HepG2 (cell line): Measurements from ENCODE around the gene ELL. TPM values are rescaled to one million over a fixed set of nuclear protein-coding genes. Genes with fewer than 3 reads are reported as not detected.
A peak's percentile ranks its signal among the peaks of the same experiment; 100 is the strongest.

Experiments
- BRD4 ChIP-seq: sonication (generic); formaldehyde crosslinking; IDR thresholded peaks from 2 replicates; pipeline ENCODE4 v1.4.0; 2020; ENCODE audit warnings: missing genetic modification reagents
- DDIT3 ChIP-seq: sonication (generic); formaldehyde crosslinking; IDR thresholded peaks from 2 replicates; pipeline ENCODE4 v1.4.0; 2020; ENCODE audit warnings: mild to moderate bottlenecking, missing genetic modification reagents
- HMGXB4 ChIP-seq, 2 experiments: sonication (generic) in 1 of 2; formaldehyde crosslinking in 1 of 2; IDR thresholded peaks; 2 replicates each; pipeline versions ENCODE4 v1.4.0 to v1.6.1; 2018 to 2020; ENCODE audit warnings: missing genetic modification reagents in 2 of 2, borderline replicate concordance in 1 of 2, low read depth in 1 of 2, mild to moderate bottlenecking in 1 of 2, missing biosample characterization in 1 of 2
- HOXD1 ChIP-seq: sonication (generic); formaldehyde crosslinking; IDR thresholded peaks from 2 replicates; pipeline ENCODE4 v1.5.0; 2020; ENCODE audit warnings: missing genetic modification reagents
- JDP2 ChIP-seq: sonication (generic); formaldehyde crosslinking; IDR thresholded peaks from 2 replicates; pipeline ENCODE4 v1.8.1; 2022; ENCODE audit warnings: missing genetic modification reagents, borderline replicate concordance
- PAF1 ChIP-seq: IDR thresholded peaks from 2 replicates; pipeline ENCODE4 v1.6.1; 2016; ENCODE audit warnings: missing genetic modification reagents, missing compliant biosample characterization
- RERE ChIP-seq: IDR thresholded peaks from 2 replicates; pipeline ENCODE4 v1.6.1; 2016; ENCODE audit warnings: low read depth, missing genetic modification reagents, missing compliant biosample characterization
- ZNF230 ChIP-seq: sonication (generic); formaldehyde crosslinking; IDR thresholded peaks from 2 replicates; pipeline ENCODE4 v1.4.0; 2020; ENCODE audit warnings: mild to moderate bottlenecking, missing genetic modification reagents
- ZNF232 ChIP-seq: sonication (generic); formaldehyde crosslinking; IDR thresholded peaks from 2 replicates; pipeline ENCODE4 v1.4.0; 2020; ENCODE audit warnings: missing genetic modification reagents, borderline replicate concordance
- ZNF318 ChIP-seq: sonication (generic); formaldehyde crosslinking; IDR thresholded peaks from 2 replicates; pipeline ENCODE4 v1.4.0; 2020; ENCODE audit warnings: mild to moderate bottlenecking, missing genetic modification reagents
- ZNF557 ChIP-seq: sonication (generic); formaldehyde crosslinking; IDR thresholded peaks from 2 replicates; pipeline ENCODE4 v1.4.0; 2020; ENCODE audit warnings: missing genetic modification reagents
- ZNF720 ChIP-seq: sonication (generic); formaldehyde crosslinking; IDR thresholded peaks from 2 replicates; pipeline ENCODE4 v1.4.0; 2020; ENCODE audit warnings: missing genetic modification reagents
- polyA plus RNA-seq, 8 experiments: library from polyadenylated mRNA; depleted of rRNA in 3 of 8; stranded (reverse) in 7 of 8; unstranded in 1 of 8; fragments of >200 nt; fragmentation: Illumina TruSeq in 4 of 8; extraction: Trizol in 4 of 8; gene quantifications; 2 replicates each; pipeline versions ENCODE4 v1.2.1 to v1.2.3, GENCODE V29; 2011 to 2016; ENCODE audit warnings: low read depth in 4 of 8, missing spikeins in 1 of 8, mixed read lengths in 1 of 8; ENCODE audit not compliant: insufficient read depth in 1 of 8
- total RNA-seq, 5 experiments: library from RNA; depleted of rRNA; stranded (reverse); fragments of >200 nt; fragmentation: Illumina TruSeq; extraction: Trizol; gene quantifications; 2 replicates each; pipeline ENCODE4 v1.2.3, GENCODE V29; 2016; ENCODE audit warnings: low read depth in 1 of 5

Gene ELL
- total and polyA plus RNA-seq, 2 of the 13 experiments (the other 11 are each of a cell fraction or from before 2014, with no cell fraction given): 3.7 to 5.4 TPM

- TF ChIP-seq ZNF232 (CRISPR knock-in tag): no peak
- 0 out of 2 replicates have a peak, but pooled peaks have one; percentile 32 for TF ChIP-seq HOXD1 (CRISPR knock-in tag)
- no peak for TF ChIP-seq BRD4 (CRISPR knock-in tag)
- TF ChIP-seq DDIT3 (CRISPR knock-in tag): no peak
- TF ChIP-seq JDP2 (CRISPR knock-in tag): no peak
- TF ChIP-seq ZNF318 (CRISPR knock-in tag): no peak
- peak in 1 of 2 experiments; percentile 47; a peak in 1 of 4 replicates for TF ChIP-seq HMGXB4 (CRISPR knock-in tag; IDR thresholded peaks at IDR 0.05; ENCODE audit: borderline replicate concordance in 1 of 2, low read depth in 1 of 2)
- TF ChIP-seq PAF1 (CRISPR knock-in tag): no peak
- no peak for TF ChIP-seq ZNF557 (CRISPR knock-in tag)
- TF ChIP-seq ZNF230 (CRISPR knock-in tag): 0 out of 2 replicates have a peak, but pooled peaks have one; percentile 11
- no peak for TF ChIP-seq RERE (CRISPR knock-in tag)
- no peak for TF ChIP-seq ZNF720 (CRISPR knock-in tag)
Observed at GRCh38 chr19:18437491-18438330, 84.2 kb downstream of the ELL start, which contains the start of gene ISYNA1 (continued).
